ENCODE data around the gene GDNF.

Gene GDNF

DNA sequence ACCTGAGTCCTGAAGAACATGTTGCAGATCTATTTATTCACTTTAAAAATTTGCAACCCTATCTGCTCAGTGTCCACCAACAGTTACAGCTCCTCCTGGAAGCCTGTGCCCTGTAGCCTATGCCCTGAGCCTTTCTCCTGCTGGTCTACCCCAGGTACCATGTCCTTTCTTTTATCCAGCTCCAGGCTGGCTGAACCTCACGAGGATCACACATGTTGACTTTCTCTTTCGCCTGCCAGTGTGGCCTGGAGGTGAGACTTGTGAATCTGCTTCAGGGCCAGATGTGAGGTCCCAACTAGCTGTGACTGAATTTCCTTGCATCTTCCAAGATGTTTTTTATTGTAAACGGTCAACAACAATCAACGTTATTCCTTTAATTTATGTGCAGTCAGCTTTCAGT is 70.7 kb downstream of the GDNF start:
- Histone ChIP-seq H3K9me3 (no peaks in the 10 kb centered on the region), H3K4me3 (no peak overlapping the region), H3K27me3 (no peaks in the 10 kb centered on the region), H3K27ac (no peak overlapping the region), H3K4me1 (no peaks in the 10 kb centered on the region), H3K36me3 (no peaks in the 10 kb centered on the region)
- no peak for DNase-seq
- intact Hi-C loops (cut with DNase I; ENCODE audit: low total_unique reads): no loop called here
- TF ChIP-seq, protein P1, sequence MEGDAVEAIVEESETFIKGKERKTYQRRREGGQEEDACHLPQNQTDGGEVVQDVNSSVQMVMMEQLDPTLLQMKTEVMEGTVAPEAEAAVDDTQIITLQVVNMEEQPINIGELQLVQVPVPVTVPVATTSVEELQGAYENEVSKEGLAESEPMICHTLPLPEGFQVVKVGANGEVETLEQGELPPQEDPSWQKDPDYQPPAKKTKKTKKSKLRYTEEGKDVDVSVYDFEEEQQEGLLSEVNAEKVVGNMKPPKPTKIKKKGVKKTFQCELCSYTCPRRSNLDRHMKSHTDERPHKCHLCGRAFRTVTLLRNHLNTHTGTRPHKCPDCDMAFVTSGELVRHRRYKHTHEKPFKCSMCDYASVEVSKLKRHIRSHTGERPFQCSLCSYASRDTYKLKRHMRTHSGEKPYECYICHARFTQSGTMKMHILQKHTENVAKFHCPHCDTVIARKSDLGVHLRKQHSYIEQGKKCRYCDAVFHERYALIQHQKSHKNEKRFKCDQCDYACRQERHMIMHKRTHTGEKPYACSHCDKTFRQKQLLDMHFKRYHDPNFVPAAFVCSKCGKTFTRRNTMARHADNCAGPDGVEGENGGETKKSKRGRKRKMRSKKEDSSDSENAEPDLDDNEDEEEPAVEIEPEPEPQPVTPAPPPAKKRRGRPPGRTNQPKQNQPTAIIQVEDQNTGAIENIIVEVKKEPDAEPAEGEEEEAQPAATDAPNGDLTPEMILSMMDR (IDR thresholded peaks at IDR 0.05): no peak

DNA sequence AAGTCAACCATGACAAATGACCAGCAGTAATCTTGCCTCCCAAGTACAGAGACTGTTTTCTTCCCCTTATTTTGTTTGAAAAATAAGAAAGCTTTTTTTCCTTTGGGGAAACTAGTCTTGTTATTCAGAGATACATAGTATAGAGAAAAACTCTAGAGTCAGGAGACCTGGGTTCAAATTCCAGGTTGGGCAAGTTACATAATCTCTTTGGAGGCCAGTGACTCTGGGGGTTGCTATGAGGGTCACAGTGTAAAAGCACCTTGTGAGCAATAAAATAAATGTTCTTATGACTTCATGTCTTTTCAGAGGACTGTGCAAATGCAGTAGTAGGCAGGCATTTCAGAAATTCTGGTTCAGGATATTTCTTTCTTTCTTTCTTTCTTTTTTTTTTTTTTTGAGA is 71.5 kb downstream of the GDNF start:
- no peaks in the 10 kb centered on the region for H3K27me3 ChIP-seq
- DNase-seq: no peak
- H3K4me1 ChIP-seq: no peaks in the 10 kb centered on the region
- intact Hi-C loops (cut with DNase I; ENCODE audit: low total_unique reads): no loop called here
- H3K4me3 ChIP-seq: no peak overlapping the region
- no peaks in the 10 kb centered on the region for H3K36me3 ChIP-seq
- no peak overlapping the region for H3K27ac ChIP-seq
- TF ChIP-seq, protein P1 (IDR thresholded peaks at IDR 0.05): no peak
- H3K9me3 ChIP-seq: no peaks in the 10 kb centered on the region

DNA sequence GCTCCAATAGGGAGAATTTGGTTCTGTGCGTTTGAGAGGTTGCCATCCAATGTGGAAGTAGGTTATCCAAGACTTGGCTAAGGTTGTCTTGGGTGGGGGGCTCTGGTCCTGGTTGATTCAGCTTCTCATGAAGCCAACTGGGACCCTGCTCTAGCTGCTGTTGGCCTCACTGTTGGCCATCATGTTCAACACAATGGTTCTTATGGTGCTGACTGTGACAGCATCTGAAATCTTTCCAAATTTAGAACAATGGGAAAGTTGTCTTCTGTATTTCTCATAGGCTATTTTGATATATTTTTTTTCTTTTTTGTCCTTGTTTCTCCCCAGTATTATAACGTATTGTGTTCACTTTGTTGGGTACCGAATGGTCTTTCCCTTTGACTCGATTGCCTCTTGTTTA is 71.9 kb downstream of the GDNF start:
- no peaks in the 10 kb centered on the region for H3K27me3 ChIP-seq
- H3K4me1 ChIP-seq: no peaks in the 10 kb centered on the region
- H3K9me3 ChIP-seq: no peaks in the 10 kb centered on the region
- no peak for DNase-seq
- H3K27ac ChIP-seq: no peak overlapping the region
- no peak overlapping the region for H3K4me3 ChIP-seq
- H3K36me3 ChIP-seq: no peaks in the 10 kb centered on the region
- TF ChIP-seq, protein P1 (IDR thresholded peaks at IDR 0.05): no peak
- intact Hi-C loops (cut with DNase I; ENCODE audit: low total_unique reads): no loop called here

DNA sequence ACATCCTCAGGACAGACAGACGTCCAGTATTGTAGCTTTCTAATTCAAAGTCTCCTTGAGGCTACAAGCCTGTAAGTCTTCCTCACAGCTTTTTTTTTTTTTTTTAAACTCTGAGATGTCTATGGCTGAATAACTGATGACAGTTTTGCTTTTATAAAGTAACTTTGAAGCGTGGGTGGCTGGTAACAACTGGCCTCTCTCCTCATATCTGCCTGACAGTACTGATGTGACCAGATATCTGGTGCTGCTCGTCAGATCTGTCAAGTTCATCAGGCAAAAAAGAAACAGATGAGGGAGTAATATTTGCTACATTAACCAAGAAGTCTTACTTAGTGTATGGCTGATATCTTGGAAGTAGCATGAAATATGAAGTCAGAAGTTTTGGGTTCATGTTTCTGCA is 72.6 kb downstream of the GDNF start:
- intact Hi-C loops (cut with DNase I; ENCODE audit: low total_unique reads): no loop called here
- H3K27ac ChIP-seq: no peak overlapping the region
- no peaks in the 10 kb centered on the region for H3K36me3 ChIP-seq
- no peaks in the 10 kb centered on the region for H3K9me3 ChIP-seq
- no peak overlapping the region for H3K4me3 ChIP-seq
- H3K4me1 ChIP-seq: no peaks in the 10 kb centered on the region
- TF ChIP-seq, protein P1 (IDR thresholded peaks at IDR 0.05): no peak
- H3K27me3 ChIP-seq: no peaks in the 10 kb centered on the region
- DNase-seq: no peak

Measured in tibial artery (tissue), 4 donors.